ENCODE results near the gene FCSK.

Gene FCSK

GRCh38 chr16:70520612-70521297 lies 66.4 kb downstream of the FCSK start:
- no peak for TF ChIP-seq CTCF (conservative IDR thresholded peaks at IDR 0.05)
- no peak overlapping the region for H3K27ac ChIP-seq

GRCh38 chr16:70522216-70523075 lies 68.1 kb downstream of the FCSK start:
- H3K27ac ChIP-seq: peak overlapping the region; percentile 80
- TF ChIP-seq CTCF (conservative IDR thresholded peaks at IDR 0.05): no peak

GRCh38 chr16:70523076-70523742 lies 68.8 kb downstream of the FCSK start, which contains the start of gene COG4:
Gene COG4 (minus strand): TSS chr16:70523554. CDS start chr16:70523543, 11 bp downstream.
- H3K27ac ChIP-seq: peak within 1 kb of the TSS; percentile 80
- no peak for TF ChIP-seq CTCF (conservative IDR thresholded peaks at IDR 0.05)

GRCh38 chr16:70523743-70524398 lies 69.5 kb downstream of the FCSK start, which contains the start of gene SF3B3:
Gene SF3B3 (plus strand): TSS chr16:70523816. CDS start chr16:70526657, 2,841 bp downstream.
- H3K27ac ChIP-seq: peak within 1 kb of the TSS; percentile 80
- no peak for TF ChIP-seq CTCF (conservative IDR thresholded peaks at IDR 0.05)

- H3K27ac ChIP-seq: peak overlapping the region; percentile 80
Measured at GRCh38 chr16:70524399-70524825, 70.0 kb downstream of the FCSK start.

- TF ChIP-seq CTCF (conservative IDR thresholded peaks at IDR 0.05): no peak
- H3K27ac ChIP-seq: no peak overlapping the region
Measured at GRCh38 chr16:70526403-70526802, 72.0 kb downstream of the FCSK start.

GRCh38 chr16:70527315-70527996 lies 73.1 kb downstream of the FCSK start:
- TF ChIP-seq CTCF (conservative IDR thresholded peaks at IDR 0.05): no peak
- no peak overlapping the region for H3K27ac ChIP-seq
